ENCODE results near the gene EDDM3A. TPM values are rescaled to one million over a fixed set of nuclear protein-coding genes. Genes with fewer than 3 reads are reported as not detected.

The EDDM3A gene
- total and polyA plus RNA-seq, 2 of the 4 experiments (the other 2 are of a cell fraction), result not detected

DNA sequence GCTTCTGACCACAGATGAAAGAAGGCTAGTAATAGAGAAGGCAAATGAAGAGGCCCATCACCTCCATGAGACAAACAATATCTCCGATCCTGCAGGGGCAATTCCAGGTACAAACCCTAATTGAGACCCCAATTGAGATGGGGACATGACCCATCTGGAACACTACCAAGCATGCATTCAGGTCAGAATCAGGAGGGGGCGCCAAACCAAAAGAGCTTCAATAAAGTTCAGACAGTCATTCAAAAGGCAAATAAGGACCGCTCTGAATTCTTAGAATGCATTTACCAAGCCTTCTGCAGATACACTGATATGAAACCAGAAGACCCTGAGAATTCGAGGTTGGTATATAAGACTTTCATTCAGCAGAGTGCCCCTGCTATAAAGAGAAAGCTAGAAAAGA is 12.3 kb downstream of the EDDM3A start:
- Histone ChIP-seq H4K91ac (ENCODE audit: insufficient read depth, low read depth, low read length) (no peak overlapping the region), H3K23ac (ENCODE audit: low read depth, low read length) (no peak overlapping the region), H2AK5ac (ENCODE audit: low read depth, low read length) (no peak overlapping the region), H3K27me3 (ENCODE audit: control insufficient read depth, insufficient read depth, low read length) (no peaks in the 10 kb centered on the region), H2BK120ac (ENCODE audit: low read depth, low read length) (no peak overlapping the region), H3K14ac (replicated peaks; ENCODE audit: low read depth, low read length) (no peak overlapping the region), H2BK5ac (ENCODE audit: low read depth, low read length, poor library complexity, severe bottlenecking) (no peak overlapping the region), H2AK9ac (replicated peaks; ENCODE audit: low read depth, low read length, poor library complexity) (no peak overlapping the region), H3K27ac (ENCODE audit: insufficient read depth, low read length) (no peak overlapping the region), H4K5ac (ENCODE audit: low read depth, low read length) (no peak overlapping the region), H3K4me1 (ENCODE audit: control insufficient read depth, insufficient read depth, low read length) (no peaks in the 10 kb centered on the region), H2AFZ (replicated peaks; ENCODE audit: low read length, poor library complexity) (no peak overlapping the region), H3K4me2 (ENCODE audit: low read depth, low read length) (no peak overlapping the region), H3K9me1 (ENCODE audit: insufficient read depth, low read length) (no peaks in the 10 kb centered on the region), H2BK20ac (ENCODE audit: low read depth, low read length) (no peak overlapping the region), H3K4ac (ENCODE audit: low read depth, low read length) (no peak overlapping the region), H3K79me1 (ENCODE audit: low read depth in 1 of 2, low read length in 2 of 2) (no peaks in the 10 kb centered on the region), H4K8ac (ENCODE audit: low read depth in 2 of 2, low read length in 2 of 2) (no peak overlapping the region), H3K9ac (ENCODE audit: low read depth, low read length) (no peak overlapping the region), H3K36me3 (ENCODE audit: control insufficient read depth, insufficient read depth, low read length) (no peaks in the 10 kb centered on the region), H3K56ac (ENCODE audit: extremely low read depth, insufficient read depth, low read length) (no peak overlapping the region), H4K20me1 (ENCODE audit: insufficient read depth, low read length) (no peaks in the 10 kb centered on the region), H3K9me3 (ENCODE audit: control insufficient read depth, insufficient read depth, low read length) (no peaks in the 10 kb centered on the region), H3K4me3 (ENCODE audit: insufficient read depth, low read depth, low read length) (no peak overlapping the region), H2BK15ac (ENCODE audit: low read depth, low read length) (no peak overlapping the region), H3K18ac (ENCODE audit: low read depth, low read length) (no peak overlapping the region)
- TF ChIP-seq CHD1 (IDR thresholded peaks at IDR 0.05; ENCODE audit: low read depth, low read length) (no peak), BHLHE40 (IDR thresholded peaks at IDR 0.05; ENCODE audit: low read depth, low read length) (no peak), POLR2A (IDR thresholded peaks at IDR 0.05; ENCODE audit: low read depth, low read length) (no peak), FOS (IDR thresholded peaks at IDR 0.05; ENCODE audit: low read depth, low read length) (no peak), RCOR1 (IDR thresholded peaks at IDR 0.05; ENCODE audit: insufficient replicate concordance, low read length) (no peak), SMC3 (IDR thresholded peaks at IDR 0.05; ENCODE audit: low read depth, low read length) (no peak), RFX5 (IDR thresholded peaks at IDR 0.05; ENCODE audit: low read depth, low read length) (no peak), RAD21 (IDR thresholded peaks at IDR 0.05; ENCODE audit: low read length) (no peak), MAFK (IDR thresholded peaks at IDR 0.05; ENCODE audit: low read depth, low read length) (no peak), CEBPB (IDR thresholded peaks at IDR 0.05; ENCODE audit: low read depth, low read length) (no peak)
- TF ChIP-seq, protein P1, sequence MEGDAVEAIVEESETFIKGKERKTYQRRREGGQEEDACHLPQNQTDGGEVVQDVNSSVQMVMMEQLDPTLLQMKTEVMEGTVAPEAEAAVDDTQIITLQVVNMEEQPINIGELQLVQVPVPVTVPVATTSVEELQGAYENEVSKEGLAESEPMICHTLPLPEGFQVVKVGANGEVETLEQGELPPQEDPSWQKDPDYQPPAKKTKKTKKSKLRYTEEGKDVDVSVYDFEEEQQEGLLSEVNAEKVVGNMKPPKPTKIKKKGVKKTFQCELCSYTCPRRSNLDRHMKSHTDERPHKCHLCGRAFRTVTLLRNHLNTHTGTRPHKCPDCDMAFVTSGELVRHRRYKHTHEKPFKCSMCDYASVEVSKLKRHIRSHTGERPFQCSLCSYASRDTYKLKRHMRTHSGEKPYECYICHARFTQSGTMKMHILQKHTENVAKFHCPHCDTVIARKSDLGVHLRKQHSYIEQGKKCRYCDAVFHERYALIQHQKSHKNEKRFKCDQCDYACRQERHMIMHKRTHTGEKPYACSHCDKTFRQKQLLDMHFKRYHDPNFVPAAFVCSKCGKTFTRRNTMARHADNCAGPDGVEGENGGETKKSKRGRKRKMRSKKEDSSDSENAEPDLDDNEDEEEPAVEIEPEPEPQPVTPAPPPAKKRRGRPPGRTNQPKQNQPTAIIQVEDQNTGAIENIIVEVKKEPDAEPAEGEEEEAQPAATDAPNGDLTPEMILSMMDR (conservative IDR thresholded peaks at IDR 0.05; ENCODE audit: low read depth, low read length), result no peak
- TF ChIP-seq, protein P2, sequence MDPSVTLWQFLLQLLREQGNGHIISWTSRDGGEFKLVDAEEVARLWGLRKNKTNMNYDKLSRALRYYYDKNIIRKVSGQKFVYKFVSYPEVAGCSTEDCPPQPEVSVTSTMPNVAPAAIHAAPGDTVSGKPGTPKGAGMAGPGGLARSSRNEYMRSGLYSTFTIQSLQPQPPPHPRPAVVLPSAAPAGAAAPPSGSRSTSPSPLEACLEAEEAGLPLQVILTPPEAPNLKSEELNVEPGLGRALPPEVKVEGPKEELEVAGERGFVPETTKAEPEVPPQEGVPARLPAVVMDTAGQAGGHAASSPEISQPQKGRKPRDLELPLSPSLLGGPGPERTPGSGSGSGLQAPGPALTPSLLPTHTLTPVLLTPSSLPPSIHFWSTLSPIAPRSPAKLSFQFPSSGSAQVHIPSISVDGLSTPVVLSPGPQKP (IDR thresholded peaks at IDR 0.05; ENCODE audit: borderline replicate concordance, low read depth, low read length), result no peak
- TF ChIP-seq, protein P3, sequence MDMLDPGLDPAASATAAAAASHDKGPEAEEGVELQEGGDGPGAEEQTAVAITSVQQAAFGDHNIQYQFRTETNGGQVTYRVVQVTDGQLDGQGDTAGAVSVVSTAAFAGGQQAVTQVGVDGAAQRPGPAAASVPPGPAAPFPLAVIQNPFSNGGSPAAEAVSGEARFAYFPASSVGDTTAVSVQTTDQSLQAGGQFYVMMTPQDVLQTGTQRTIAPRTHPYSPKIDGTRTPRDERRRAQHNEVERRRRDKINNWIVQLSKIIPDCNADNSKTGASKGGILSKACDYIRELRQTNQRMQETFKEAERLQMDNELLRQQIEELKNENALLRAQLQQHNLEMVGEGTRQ (IDR thresholded peaks at IDR 0.05; ENCODE audit: low read depth, low read length), result no peak
- ChIA-PET POLR2A (ENCODE audit: unreplicated experiment) (no interaction called here), CTCF (no interaction called here)
- in situ Hi-C loops (cut with MboI; ENCODE audit: low sequenced_read_pairs) (no loop called here), dilution Hi-C loops (cut with HindIII; ENCODE audit: low sequenced_read_pairs, unreplicated experiment) (no loop called here), intact Hi-C loops (cut with micrococcal nuclease) (no loop called here)
- BruUV-seq (replicated peaks), result no TSS peak
- ATAC-seq (ENCODE audit: low read depth) (no peak), DNase-seq (no peak)
- WGBS, 2 experiments (ENCODE audit: extremely low coverage in 2 of 2, insufficient read length in 1 of 2), result no CpG with 5 or more reads among the region's 4 CpGs

All from IMR-90 (cell line).